ENCODE data around the gene EIF5. TPM values are rescaled to one million over a fixed set of nuclear protein-coding genes. Genes with fewer than 3 reads are reported as not detected.

Gene EIF5
- total RNA-seq, 6 donors from 2014 or later, result 103 to 265 (median 176) TPM

GRCh38 chr14:103343164-103343879 lies 9.3 kb downstream of the EIF5 start:
- Histone ChIP-seq H3K36me3 (peaks cover 53 to 69% (median 63%) of the 10 kb centered on the region in 4 donors), H3K4me1 (no peaks in the 10 kb centered on the region), H3K27me3 (no peaks in the 10 kb centered on the region), H3K4me3 (no peak overlapping the region), H3K9me3 (no peaks in the 10 kb centered on the region), H3K27ac (no peak overlapping the region)
- ATAC-seq (ENCODE audit: low FRiP score in 2 of 2) (no peak), DNase-seq (no peak)
- TF ChIP-seq POLR2AphosphoS5 (IDR thresholded peaks at IDR 0.05) (no peak), POLR2A (IDR thresholded peaks at IDR 0.05) (no peak), EP300 (IDR thresholded peaks at IDR 0.05) (no peak)
- TF ChIP-seq, protein P1, sequence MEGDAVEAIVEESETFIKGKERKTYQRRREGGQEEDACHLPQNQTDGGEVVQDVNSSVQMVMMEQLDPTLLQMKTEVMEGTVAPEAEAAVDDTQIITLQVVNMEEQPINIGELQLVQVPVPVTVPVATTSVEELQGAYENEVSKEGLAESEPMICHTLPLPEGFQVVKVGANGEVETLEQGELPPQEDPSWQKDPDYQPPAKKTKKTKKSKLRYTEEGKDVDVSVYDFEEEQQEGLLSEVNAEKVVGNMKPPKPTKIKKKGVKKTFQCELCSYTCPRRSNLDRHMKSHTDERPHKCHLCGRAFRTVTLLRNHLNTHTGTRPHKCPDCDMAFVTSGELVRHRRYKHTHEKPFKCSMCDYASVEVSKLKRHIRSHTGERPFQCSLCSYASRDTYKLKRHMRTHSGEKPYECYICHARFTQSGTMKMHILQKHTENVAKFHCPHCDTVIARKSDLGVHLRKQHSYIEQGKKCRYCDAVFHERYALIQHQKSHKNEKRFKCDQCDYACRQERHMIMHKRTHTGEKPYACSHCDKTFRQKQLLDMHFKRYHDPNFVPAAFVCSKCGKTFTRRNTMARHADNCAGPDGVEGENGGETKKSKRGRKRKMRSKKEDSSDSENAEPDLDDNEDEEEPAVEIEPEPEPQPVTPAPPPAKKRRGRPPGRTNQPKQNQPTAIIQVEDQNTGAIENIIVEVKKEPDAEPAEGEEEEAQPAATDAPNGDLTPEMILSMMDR (IDR thresholded peaks at IDR 0.05), result no peak
- WGBS, 2 donors, result 87 to 88% methylated on average over 4 of the region's 4 CpGs

DNA sequence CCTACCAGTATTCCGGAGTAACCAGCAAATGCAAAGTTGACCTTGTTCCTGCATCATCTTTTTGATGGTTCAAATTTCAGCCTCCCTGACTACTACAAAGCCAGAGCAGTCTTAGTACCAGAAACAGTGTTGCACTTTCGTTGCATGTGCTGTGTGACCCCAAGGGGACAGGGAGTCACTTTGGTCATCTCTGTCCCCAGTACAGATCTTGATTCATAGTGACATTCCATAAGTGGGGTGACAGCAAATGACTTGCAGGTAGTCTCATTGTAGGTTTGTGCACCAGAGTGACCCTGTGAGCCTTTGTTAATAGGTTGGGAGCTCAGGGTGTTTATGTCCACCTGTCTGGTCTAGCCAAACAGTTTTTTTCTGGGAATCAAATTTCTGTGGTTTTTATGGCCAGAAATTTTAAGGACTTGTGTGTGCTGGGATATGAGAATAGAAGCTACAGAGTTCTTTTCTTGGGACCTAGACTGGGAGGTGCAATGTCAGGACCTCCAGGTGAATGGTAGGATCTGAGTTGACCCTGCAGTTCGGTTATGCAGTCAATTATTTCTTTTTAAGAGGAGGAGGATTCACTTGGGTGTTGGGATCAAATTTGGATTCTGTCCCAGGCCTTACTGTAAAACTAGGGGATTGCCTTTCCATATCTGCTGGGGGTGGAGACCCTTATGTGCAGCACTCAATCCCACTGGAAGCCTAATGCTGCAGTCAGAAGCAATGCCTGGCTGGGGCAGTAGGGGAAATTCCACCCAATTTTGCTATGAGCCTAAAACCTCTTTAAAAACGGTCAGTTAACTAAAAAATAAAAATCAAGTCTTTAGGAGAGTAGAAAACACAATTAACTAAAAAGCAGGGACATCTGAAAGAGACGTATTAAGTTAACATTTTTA lies 10.1 kb downstream of the EIF5 start:
- H3K4me1 ChIP-seq, result no peaks in the 10 kb centered on the region
- no peak overlapping the region for H3K27ac ChIP-seq
- DNase-seq (no peak), ATAC-seq (ENCODE audit: low FRiP score in 2 of 2) (no peak)
- H3K27me3 ChIP-seq, result no peaks in the 10 kb centered on the region
- no peak for TF ChIP-seq POLR2AphosphoS5 (IDR thresholded peaks at IDR 0.05)
- TF ChIP-seq POLR2A (IDR thresholded peaks at IDR 0.05), result no peak
- no peaks in the 10 kb centered on the region for H3K9me3 ChIP-seq
- 89 to 93% methylated on average over 5 of the region's 5 CpGs for WGBS, 2 donors
- H3K4me3 ChIP-seq, result no peak overlapping the region
- H3K36me3 ChIP-seq, result peaks cover 45 to 61% (median 55%) of the 10 kb centered on the region in 4 donors

- no peak for ATAC-seq (ENCODE audit: low FRiP score in 2 of 2)
- WGBS, 2 donors, result 48 to 56% methylated on average over 3 of the region's 3 CpGs
Measured at GRCh38 chr14:103346286-103346685, 12.2 kb downstream of the EIF5 start.

GRCh38 chr14:103347091-103347815 lies 13.2 kb downstream of the EIF5 start:
- DNase-seq, result no peak
- Histone ChIP-seq H3K9me3 (no peaks in the 10 kb centered on the region), H3K4me3 (no peak overlapping the region), H3K36me3 (peaks cover 13 to 30% (median 24%) of the 10 kb centered on the region in 4 donors), H3K27me3 (no peaks in the 10 kb centered on the region), H3K27ac (no peak overlapping the region), H3K4me1 (no peaks in the 10 kb centered on the region)
- peak in 1 of 2 donors; percentile 15 for ATAC-seq (ENCODE audit: low FRiP score in 2 of 2)
- 60 to 70% methylated on average over 12 of the region's 12 CpGs for WGBS, 2 donors
- no peak for TF ChIP-seq POLR2AphosphoS5 (IDR thresholded peaks at IDR 0.05)
- TF ChIP-seq EP300 (IDR thresholded peaks at IDR 0.05), result no peak
- TF ChIP-seq, protein P1 (IDR thresholded peaks at IDR 0.05), result no peak
- no peak for TF ChIP-seq POLR2A (IDR thresholded peaks at IDR 0.05)

More at GRCh38 chr14:103346286-103346685, 12.2 kb downstream of the EIF5 start:
- Histone ChIP-seq H3K9me3 (no peaks in the 10 kb centered on the region), H3K27me3 (no peaks in the 10 kb centered on the region), H3K4me1 (no peaks in the 10 kb centered on the region), H3K36me3 (peaks cover 23 to 39% (median 33%) of the 10 kb centered on the region in 4 donors), H3K27ac (no peak overlapping the region), H3K4me3 (no peak overlapping the region)
- TF ChIP-seq EP300 (IDR thresholded peaks at IDR 0.05) (no peak), POLR2A (IDR thresholded peaks at IDR 0.05) (no peak), POLR2AphosphoS5 (IDR thresholded peaks at IDR 0.05) (no peak)
- TF ChIP-seq, protein P1 (IDR thresholded peaks at IDR 0.05), result no peak
- DNase-seq, result no peak

DNA sequence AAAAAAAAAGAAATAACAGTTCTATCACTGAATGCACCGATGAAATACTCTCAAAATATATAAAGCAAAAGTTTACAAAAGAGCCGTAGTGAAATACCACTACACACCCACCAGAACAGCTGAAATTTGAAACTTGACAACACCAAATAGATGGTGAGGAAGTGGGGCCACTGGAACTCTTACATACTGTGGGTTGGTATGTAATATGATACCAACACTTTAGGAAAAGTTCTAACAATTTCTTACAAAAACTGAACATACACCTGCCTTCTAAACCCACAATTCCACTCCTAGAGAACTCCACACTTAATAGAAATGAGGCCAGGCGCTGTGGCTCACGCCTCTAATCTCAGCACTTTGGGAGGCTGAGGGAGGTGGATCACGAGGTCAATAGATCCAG lies 14.1 kb downstream of the EIF5 start:
- Histone ChIP-seq H3K4me3 (no peak overlapping the region), H3K27me3 (no peaks in the 10 kb centered on the region), H3K9me3 (no peaks in the 10 kb centered on the region), H3K27ac (no peak overlapping the region), H3K36me3 (peaks cover 5 to 21% (median 15%) of the 10 kb centered on the region in 4 donors), H3K4me1 (no peaks in the 10 kb centered on the region)
- TF ChIP-seq EP300 (IDR thresholded peaks at IDR 0.05), result no peak
- TF ChIP-seq, protein P1 (IDR thresholded peaks at IDR 0.05), result no peak
- no peak for TF ChIP-seq POLR2A (IDR thresholded peaks at IDR 0.05)
- no peak for TF ChIP-seq POLR2AphosphoS5 (IDR thresholded peaks at IDR 0.05)
- ATAC-seq (ENCODE audit: low FRiP score in 2 of 2), result no peak
- DNase-seq, result no peak
- 80 to 84% methylated on average over 5 of the region's 5 CpGs for WGBS, 2 donors
